ENCODE measurements around the gene KMT2D.

- TF ChIP-seq, protein P1, sequence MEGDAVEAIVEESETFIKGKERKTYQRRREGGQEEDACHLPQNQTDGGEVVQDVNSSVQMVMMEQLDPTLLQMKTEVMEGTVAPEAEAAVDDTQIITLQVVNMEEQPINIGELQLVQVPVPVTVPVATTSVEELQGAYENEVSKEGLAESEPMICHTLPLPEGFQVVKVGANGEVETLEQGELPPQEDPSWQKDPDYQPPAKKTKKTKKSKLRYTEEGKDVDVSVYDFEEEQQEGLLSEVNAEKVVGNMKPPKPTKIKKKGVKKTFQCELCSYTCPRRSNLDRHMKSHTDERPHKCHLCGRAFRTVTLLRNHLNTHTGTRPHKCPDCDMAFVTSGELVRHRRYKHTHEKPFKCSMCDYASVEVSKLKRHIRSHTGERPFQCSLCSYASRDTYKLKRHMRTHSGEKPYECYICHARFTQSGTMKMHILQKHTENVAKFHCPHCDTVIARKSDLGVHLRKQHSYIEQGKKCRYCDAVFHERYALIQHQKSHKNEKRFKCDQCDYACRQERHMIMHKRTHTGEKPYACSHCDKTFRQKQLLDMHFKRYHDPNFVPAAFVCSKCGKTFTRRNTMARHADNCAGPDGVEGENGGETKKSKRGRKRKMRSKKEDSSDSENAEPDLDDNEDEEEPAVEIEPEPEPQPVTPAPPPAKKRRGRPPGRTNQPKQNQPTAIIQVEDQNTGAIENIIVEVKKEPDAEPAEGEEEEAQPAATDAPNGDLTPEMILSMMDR (IDR thresholded peaks at IDR 0.05), result no peak
- TF ChIP-seq POLR2A (IDR thresholded peaks at IDR 0.05), result no peak
Observed at GRCh38 chr12:49097381-49097780, 36.8 kb upstream of the KMT2D start.

Measured in testis (tissue), 2 donors.